ENCODE data around the gene C11orf98. TPM values are rescaled to one million over a fixed set of nuclear protein-coding genes. Genes with fewer than 3 reads are reported as not detected.

The C11orf98 gene
- total RNA-seq, 1 donor from 2014 or later = 99.6 TPM

- intact Hi-C loops (cut with micrococcal nuclease) = no loop called here
Measured at GRCh38 chr11:62615521-62615920, 49.5 kb downstream of the C11orf98 start.

GRCh38 chr11:62614275-62614674 lies 50.7 kb downstream of the C11orf98 start:
- intact Hi-C loops (cut with micrococcal nuclease) = loop anchor here (5.0 kb wide), 1 partner anchor 158 kb away; the partner anchor contains the start of gene TAF6L

GRCh38 chr11:62613291-62613778 lies 51.7 kb downstream of the C11orf98 start:
- intact Hi-C loops (cut with micrococcal nuclease) = loop anchor here (2.0 to 5.0 kb wide), 3 partner anchors 39 to 159 kb away; partner anchors contain the start of genes C11orf98, CSKMT, INTS5 and TAF6L

Other genes starting within 250 kb of the C11orf98 start
- gene SCGB1A1, start 246.2 kb downstream of the C11orf98 start, total RNA-seq = not detected in 2 replicates
- gene AHNAK, start 118.4 kb downstream of the C11orf98 start, total RNA-seq = 288 and 291 TPM in 2 replicates
- gene EEF1G, start 91.3 kb downstream of the C11orf98 start, total RNA-seq = 1,326 and 1,342 TPM in 2 replicates
- gene TUT1, start 73.7 kb downstream of the C11orf98 start, total RNA-seq = 26.4 and 30.9 TPM in 2 replicates
- gene MTA2, start 63.3 kb downstream of the C11orf98 start, total RNA-seq = 257 and 262 TPM in 2 replicates
- gene EML3, start 52.4 kb downstream of the C11orf98 start, total RNA-seq = 126 and 133 TPM in 2 replicates
- gene ROM1, start 52.0 kb downstream of the C11orf98 start, total RNA-seq = 0.95 and 1.0 TPM in 2 replicates
- 65.4 and 69.3 TPM in 2 replicates for gene B3GAT3, start 43.2 kb downstream of the C11orf98 start, total RNA-seq
- 275 and 283 TPM in 2 replicates for gene GANAB, start 18.6 kb downstream of the C11orf98 start, total RNA-seq
- 31.0 and 31.8 TPM in 2 replicates for gene INTS5, start 11.9 kb downstream of the C11orf98 start, total RNA-seq
- 21.3 and 24.7 TPM in 2 replicates for gene CSKMT, start 102 bp upstream of the C11orf98 start, total RNA-seq
- 8.7 and 9.2 TPM in 2 replicates for gene UQCC3, start 6.5 kb upstream of the C11orf98 start, total RNA-seq
- gene LBHD1, start 7.1 kb upstream of the C11orf98 start, total RNA-seq = 18.9 and 20.7 TPM in 2 replicates
- gene UBXN1, start 13.9 kb upstream of the C11orf98 start, total RNA-seq = 113 and 119 TPM in 2 replicates
- gene LRRN4CL, start 24.3 kb upstream of the C11orf98 start, total RNA-seq = 0.25 and 0.32 TPM in 2 replicates
- 26.5 and 28.4 TPM in 2 replicates for gene BSCL2, start 42.2 kb upstream of the C11orf98 start, total RNA-seq
- gene GNG3, start 42.5 kb upstream of the C11orf98 start, total RNA-seq = 0.30 TPM in 1 of 2 replicates, not detected in the other
- 69.9 and 72.6 TPM in 2 replicates for gene HNRNPUL2, start 62.2 kb upstream of the C11orf98 start, total RNA-seq
- gene TTC9C, start 63.3 kb upstream of the C11orf98 start, total RNA-seq = 37.0 and 39.9 TPM in 2 replicates
- gene ZBTB3, start 89.0 kb upstream of the C11orf98 start, total RNA-seq = 12.9 and 13.9 TPM in 2 replicates
- gene POLR2G, start 96.4 kb upstream of the C11orf98 start, total RNA-seq = 101 and 104 TPM in 2 replicates
- 21.6 and 21.9 TPM in 2 replicates for gene TAF6L, start 106.2 kb upstream of the C11orf98 start, total RNA-seq
- 37.1 and 37.2 TPM in 2 replicates for gene TMEM179B, start 122.2 kb upstream of the C11orf98 start, total RNA-seq
- gene TMEM223, start 126.8 kb upstream of the C11orf98 start, total RNA-seq = 19.6 and 19.8 TPM in 2 replicates
- 86.2 and 91.7 TPM in 2 replicates for gene NXF1, start 140.2 kb upstream of the C11orf98 start, total RNA-seq
- gene STX5, start 166.8 kb upstream of the C11orf98 start, total RNA-seq = 39.4 and 39.8 TPM in 2 replicates
- gene TEX54, start 167.6 kb upstream of the C11orf98 start, total RNA-seq = 0.77 TPM in 1 of 2 replicates, not detected in the other
- gene WDR74, start 174.4 kb upstream of the C11orf98 start, total RNA-seq = 77.5 and 81.6 TPM in 2 replicates
- 163 TPM in 2 replicates for gene SLC3A2, start 215.7 kb upstream of the C11orf98 start, total RNA-seq

All from T-helper 2 cell treated with Interferon-gamma antibody and Interleukin-4, amounts not matched to agents 100 ng/mL and 5 ng/mL, for 36 hours (primary cell).